HUES6 (cell line): ENCODE measurements around the gene SUCLA2.

Experiments
- H3K27ac ChIP-seq: 2 replicates; pipeline ENCODE4 v1.7.0; 2013; ENCODE audit warnings: low read depth, mild to moderate bottlenecking, low read length, inconsistent platforms
- H3K27me3 ChIP-seq: 2 replicates; pipeline ENCODE4 v1.6.1; 2013; ENCODE audit warnings: low read length; ENCODE audit not compliant: control insufficient read depth, insufficient read depth
- H3K36me3 ChIP-seq: 2 replicates; pipeline ENCODE4 v1.6.1; 2013; ENCODE audit warnings: low read length; ENCODE audit not compliant: control insufficient read depth, insufficient read depth
- H3K4me1 ChIP-seq: 2 replicates; pipeline ENCODE4 v1.6.1; 2013; ENCODE audit warnings: low read length; ENCODE audit not compliant: control insufficient read depth, insufficient read depth
- H3K4me3 ChIP-seq: 2 replicates; pipeline ENCODE4 v1.5.1; 2013; ENCODE audit warnings: low read depth, low read length
- H3K9ac ChIP-seq: one replicate; pipeline ENCODE4 v1.6.1; 2013; ENCODE audit warnings: mild to moderate bottlenecking, low read length
- H3K9me3 ChIP-seq: 2 replicates; pipeline ENCODE4 v1.6.1; 2013; ENCODE audit warnings: low read depth, low read length; ENCODE audit not compliant: control insufficient read depth, insufficient read depth

The SUCLA2 gene

DNA sequence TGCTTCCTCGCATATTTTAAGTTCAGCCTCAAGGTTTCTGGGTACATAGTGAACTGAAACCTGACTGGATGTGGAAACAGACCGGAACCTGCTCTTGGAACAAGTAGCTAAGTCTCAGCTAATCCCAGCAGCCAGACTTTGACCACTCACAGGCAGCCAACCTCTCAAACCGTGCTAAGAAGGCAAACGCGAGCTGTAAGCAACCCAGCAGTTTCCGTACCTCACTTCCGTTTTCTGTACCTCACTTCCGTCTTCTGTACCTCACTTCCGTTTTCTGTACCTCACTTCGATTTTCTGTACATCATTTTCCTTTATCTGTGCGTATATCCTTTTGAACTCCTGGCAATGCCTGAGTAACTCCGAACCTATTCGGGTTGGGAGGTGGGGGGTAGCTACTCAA lies 96.8 kb downstream of the SUCLA2 start:
- no peak overlapping the region for H3K27ac ChIP-seq
- H3K4me3 ChIP-seq = no peak overlapping the region
- no peaks in the 10 kb centered on the region for H3K4me1 ChIP-seq
- H3K9ac ChIP-seq = no peak overlapping the region
- peaks cover 6% of the 10 kb centered on the region; the same call in 1 of the 2 replicates for H3K36me3 ChIP-seq
- H3K9me3 ChIP-seq = no peaks in the 10 kb centered on the region
- H3K27me3 ChIP-seq = no peaks in the 10 kb centered on the region

DNA sequence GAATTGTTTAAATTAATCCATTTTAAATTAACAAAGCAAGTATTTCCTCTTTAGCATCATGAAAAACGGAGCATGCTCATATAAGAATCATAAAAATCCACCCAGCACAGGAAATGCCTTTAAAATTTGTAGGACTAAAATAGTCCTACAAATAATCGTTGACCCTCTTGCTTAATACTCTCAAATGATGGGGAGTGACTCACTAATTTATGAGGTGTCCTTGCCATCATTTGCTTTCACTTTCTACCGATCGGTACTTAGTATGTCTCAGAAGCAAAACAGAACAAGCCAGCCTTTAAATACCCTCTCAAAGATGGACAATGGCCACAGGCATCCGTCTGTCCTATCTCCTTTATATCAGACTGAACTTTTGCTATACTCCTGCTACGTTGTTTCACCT lies 97.2 kb downstream of the SUCLA2 start:
- no peak overlapping the region for H3K9ac ChIP-seq
- H3K4me1 ChIP-seq = no peaks in the 10 kb centered on the region
- no peak overlapping the region for H3K27ac ChIP-seq
- H3K36me3 ChIP-seq = peaks cover 6% of the 10 kb centered on the region; the same call in 1 of the 2 replicates
- no peaks in the 10 kb centered on the region for H3K27me3 ChIP-seq
- H3K4me3 ChIP-seq = no peak overlapping the region
- H3K9me3 ChIP-seq = no peaks in the 10 kb centered on the region

DNA sequence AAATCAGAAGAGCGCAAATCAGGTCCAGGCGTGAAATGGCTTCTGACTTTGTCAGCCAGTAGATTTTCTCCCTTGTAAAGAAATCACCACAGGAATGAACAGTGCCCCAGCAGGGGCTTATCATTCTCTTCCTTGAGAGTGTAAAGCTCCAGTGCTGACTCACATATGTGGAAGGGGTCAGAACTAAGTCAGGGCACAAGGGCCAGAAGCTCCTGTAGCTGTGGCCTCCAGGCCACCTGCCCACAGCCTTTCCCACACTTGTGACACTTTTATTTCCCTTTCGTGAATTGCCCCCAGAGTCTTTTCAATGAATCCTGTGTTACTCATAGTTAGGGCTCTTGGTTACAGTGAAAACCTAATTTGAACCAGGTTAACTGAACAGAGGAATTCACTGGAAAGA lies 99.6 kb downstream of the SUCLA2 start:
- H3K27me3 ChIP-seq = no peaks in the 10 kb centered on the region
- no peaks in the 10 kb centered on the region for H3K4me1 ChIP-seq
- H3K36me3 ChIP-seq = peaks cover 3% of the 10 kb centered on the region; the same call in 1 of the 2 replicates
- no peak overlapping the region for H3K27ac ChIP-seq
- no peaks in the 10 kb centered on the region for H3K9me3 ChIP-seq
- H3K4me3 ChIP-seq = no peak overlapping the region
- peak overlapping the region; percentile 36 for H3K9ac ChIP-seq

DNA sequence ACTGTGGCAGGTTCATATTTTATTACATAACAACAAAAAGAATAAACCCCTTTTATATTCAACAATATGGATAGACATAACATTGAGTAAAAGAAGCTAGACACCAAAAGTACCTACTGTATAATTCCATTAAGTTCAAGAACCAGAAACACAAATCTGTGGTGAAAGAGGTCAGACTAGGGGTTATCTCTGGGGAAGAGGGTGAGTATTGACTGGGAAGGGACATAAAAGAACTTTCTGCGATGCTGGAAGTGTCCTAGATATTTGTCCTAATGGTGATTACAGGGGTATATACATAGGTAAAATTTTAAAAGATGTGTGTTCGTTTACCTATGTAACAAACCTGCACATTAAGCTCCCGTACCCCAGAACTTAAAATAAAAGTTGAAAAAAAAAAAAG lies 103.0 kb downstream of the SUCLA2 start:
- no peaks in the 10 kb centered on the region; the same call in 1 of the 2 replicates for H3K36me3 ChIP-seq
- H3K27me3 ChIP-seq = no peaks in the 10 kb centered on the region
- no peak overlapping the region for H3K9ac ChIP-seq

DNA sequence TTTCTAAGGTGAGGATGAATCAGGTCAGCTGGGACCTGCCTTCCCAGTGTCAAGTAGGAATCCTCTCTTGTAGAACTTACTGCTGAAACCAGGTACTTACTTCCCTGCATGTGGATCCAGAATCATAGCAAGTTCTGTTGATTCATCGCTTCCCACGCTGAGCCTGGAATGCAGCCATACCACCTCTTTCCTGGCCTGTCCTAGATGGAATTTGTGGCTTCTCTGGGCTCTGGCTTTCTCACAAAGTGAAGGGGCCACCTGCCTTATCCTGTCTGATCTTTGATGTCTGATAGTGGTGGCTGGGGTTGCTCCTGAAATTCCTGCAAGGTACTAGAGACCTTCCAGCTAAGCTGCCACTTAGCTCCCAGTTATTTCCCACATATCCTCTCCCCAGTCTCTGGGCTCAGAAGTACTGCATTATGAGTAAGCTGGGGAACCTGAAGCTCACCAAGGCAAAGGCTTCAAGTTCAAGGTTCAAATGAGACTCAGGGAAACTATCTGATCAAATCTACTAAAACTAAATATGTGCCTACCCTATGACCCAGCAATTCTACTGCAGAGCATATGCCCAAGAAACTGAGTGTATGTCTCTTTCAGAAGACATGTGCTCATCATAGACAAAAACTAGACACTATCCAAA lies 103.5 kb downstream of the SUCLA2 start:
- Histone ChIP-seq H3K4me3 (no peak overlapping the region), H3K36me3 (no peaks in the 10 kb centered on the region; the same call in 1 of the 2 replicates), H3K9me3 (no peaks in the 10 kb centered on the region), H3K27ac (no peak overlapping the region), H3K27me3 (no peaks in the 10 kb centered on the region), H3K4me1 (no peaks in the 10 kb centered on the region), H3K9ac (no peak overlapping the region)

More for the DNA sequence above, 103.0 kb downstream of the SUCLA2 start:
- H3K9me3 ChIP-seq = no peaks in the 10 kb centered on the region
- H3K4me1 ChIP-seq = no peaks in the 10 kb centered on the region
- no peak overlapping the region for H3K4me3 ChIP-seq
- no peak overlapping the region for H3K27ac ChIP-seq

DNA sequence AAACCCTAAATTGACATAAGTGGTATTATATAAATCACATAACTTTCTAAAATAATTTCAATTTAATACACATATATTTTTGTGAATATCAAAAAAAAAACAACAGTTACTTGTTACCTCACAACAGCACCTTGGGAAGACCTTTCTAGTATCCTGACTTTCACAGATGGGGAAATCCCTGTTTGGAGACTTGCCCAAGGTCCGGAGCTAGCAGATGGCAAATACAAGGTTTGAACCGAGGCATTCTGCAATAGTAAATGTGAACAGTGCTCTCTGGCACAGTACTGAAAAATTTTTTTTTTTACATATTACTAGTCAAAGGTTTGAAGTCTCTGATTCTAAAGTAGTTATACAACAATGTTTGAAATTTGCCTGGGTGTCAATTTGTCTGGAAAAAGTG lies 104.5 kb downstream of the SUCLA2 start:
- H3K36me3 ChIP-seq = no peaks in the 10 kb centered on the region; the same call in 1 of the 2 replicates
- H3K27ac ChIP-seq = no peak overlapping the region
- H3K27me3 ChIP-seq = no peaks in the 10 kb centered on the region
- no peaks in the 10 kb centered on the region for H3K4me1 ChIP-seq
- no peaks in the 10 kb centered on the region for H3K9me3 ChIP-seq
- H3K4me3 ChIP-seq = no peak overlapping the region
- no peak overlapping the region for H3K9ac ChIP-seq

DNA sequence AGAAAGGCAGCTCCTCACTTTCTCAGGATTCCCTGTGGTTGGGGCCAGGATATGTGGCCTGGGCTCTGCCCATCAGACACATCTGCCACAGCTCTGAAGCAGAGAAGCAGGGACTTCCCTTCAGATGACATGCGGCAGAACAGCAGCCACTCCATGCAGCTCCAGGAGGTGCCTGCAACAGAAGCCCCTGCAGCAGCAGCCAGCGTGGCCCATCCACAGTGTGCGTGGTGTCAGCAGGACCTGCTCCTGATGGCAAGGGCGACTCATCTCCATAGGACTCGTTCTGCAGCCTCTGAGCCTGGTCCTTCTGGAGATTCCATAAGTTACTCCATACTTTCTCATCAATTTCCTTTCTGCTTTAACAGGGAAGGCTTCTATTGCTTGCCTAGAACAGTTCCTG lies 105.0 kb downstream of the SUCLA2 start:
- no peaks in the 10 kb centered on the region for H3K27me3 ChIP-seq
- H3K36me3 ChIP-seq = no peaks in the 10 kb centered on the region; the same call in 1 of the 2 replicates
- no peaks in the 10 kb centered on the region for H3K4me1 ChIP-seq
- no peaks in the 10 kb centered on the region for H3K9me3 ChIP-seq
- H3K27ac ChIP-seq = no peak overlapping the region
- H3K9ac ChIP-seq = no peak overlapping the region
- H3K4me3 ChIP-seq = no peak overlapping the region

DNA sequence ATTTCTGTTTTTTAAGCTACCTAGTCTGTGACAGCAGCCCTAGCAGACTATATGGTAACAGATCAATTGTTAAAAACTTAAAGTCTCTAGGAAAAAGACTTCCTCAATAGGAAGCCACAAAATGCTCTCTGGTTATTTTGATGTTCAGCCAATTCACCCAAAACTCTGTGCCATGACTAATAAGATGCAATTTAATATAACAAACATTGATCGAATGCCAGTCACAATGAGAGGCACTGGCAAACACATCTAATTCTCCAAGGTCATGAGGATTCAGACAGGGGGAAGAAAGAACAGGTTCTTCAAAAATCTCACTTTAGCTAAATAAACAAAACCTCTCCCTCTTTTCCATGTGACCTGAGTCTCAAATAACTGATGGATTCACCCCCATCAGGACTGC lies 107.5 kb downstream of the SUCLA2 start:
- H3K9ac ChIP-seq = no peak overlapping the region
- no peak overlapping the region for H3K4me3 ChIP-seq
- no peak overlapping the region for H3K27ac ChIP-seq
- H3K4me1 ChIP-seq = no peaks in the 10 kb centered on the region
- no peaks in the 10 kb centered on the region for H3K36me3 ChIP-seq
- H3K27me3 ChIP-seq = no peaks in the 10 kb centered on the region
- H3K9me3 ChIP-seq = no peaks in the 10 kb centered on the region
